Thyroid gland (tissue), 4 donors: ENCODE data around the gene RASSF9.

ENCODE experiments used
- CTCF ChIP-seq, 6 experiments: fragments of 200-600 bp in 3 of 6; fragments of 450-650 bp in 3 of 6; sonication (generic) in 3 of 6; IDR thresholded peaks; one replicate each; pipeline ENCODE4 v1.5.1; 2016 to 2019; ENCODE audit warnings: antibody characterized with exemption in 6 of 6, mild to moderate bottlenecking in 2 of 6, inconsistent platforms in 1 of 6, moderate library complexity in 1 of 6
- POLR2A ChIP-seq, 2 donors: fragments of 450-650 bp; IDR thresholded peaks; one replicate each; pipeline ENCODE4 v1.6.1; 2017; ENCODE audit warnings: antibody characterized with exemption in 2 of 2, mild to moderate bottlenecking in 2 of 2, moderate library complexity in 1 of 2

GRCh38 chr12:85823436-85824180 lies 12.6 kb downstream of the RASSF9 start:
- no peak for TF ChIP-seq CTCF (IDR thresholded peaks at IDR 0.05)
- TF ChIP-seq POLR2A (IDR thresholded peaks at IDR 0.05) = no peak
